ENCODE data around the gene PEX14.

- TF ChIP-seq CTCF (conservative IDR thresholded peaks at IDR 0.05 in 1 of 2, IDR thresholded peaks at IDR 0.05 in 1 of 2; ENCODE audit: extremely low read depth in 1 of 2, insufficient read depth in 1 of 2, low read depth in 1 of 2, low read length in 2 of 2) (no peak), EZH2 (IDR thresholded peaks at IDR 0.05; ENCODE audit: borderline replicate concordance, low read length) (no peak)
Measured at GRCh38 chr1:10678402-10678801, 203.7 kb downstream of the PEX14 start.
